RWPE1 (cell line): Measurements from ENCODE around the gene MAGEA11.
"Not testable (repeated sequence)": the region's sequence is repeated elsewhere in the genome, so short reads cannot be mapped to it uniquely, and the experiment has no call there.

Experiments
- CTCF ChIA-PET: fragments of 350-600 bp; sonication (Branson Sonifier 250); formaldehyde crosslinking; extraction: SDS; loops from one replicate; lab custom pipeline; 2021; lab: Yijun Ruan, JAX
- POLR2A ChIA-PET: fragments of 400-600 bp; formaldehyde crosslinking; extraction: SDS; loops from one replicate; lab custom pipeline; 2020; ENCODE audit warnings: antibody characterized with exemption; ENCODE audit not compliant: low non-redundant PET; lab: Yijun Ruan, JAX
- DNase-seq: peaks from one replicate; pipeline ENCODE4 v3.0.0; 2012; ENCODE audit warnings: low spot score
- H3K27ac ChIP-seq: fragments of 450-650 bp; 2 replicates; pipeline ENCODE4 v1.5.1; 2017
- CTCF ChIP-seq: fragments of 450-650 bp; conservative IDR thresholded peaks from 2 replicates; pipeline ENCODE4 v1.5.1; 2017; ENCODE audit warnings: low read depth, mild to moderate bottlenecking

Gene MAGEA11

DNA sequence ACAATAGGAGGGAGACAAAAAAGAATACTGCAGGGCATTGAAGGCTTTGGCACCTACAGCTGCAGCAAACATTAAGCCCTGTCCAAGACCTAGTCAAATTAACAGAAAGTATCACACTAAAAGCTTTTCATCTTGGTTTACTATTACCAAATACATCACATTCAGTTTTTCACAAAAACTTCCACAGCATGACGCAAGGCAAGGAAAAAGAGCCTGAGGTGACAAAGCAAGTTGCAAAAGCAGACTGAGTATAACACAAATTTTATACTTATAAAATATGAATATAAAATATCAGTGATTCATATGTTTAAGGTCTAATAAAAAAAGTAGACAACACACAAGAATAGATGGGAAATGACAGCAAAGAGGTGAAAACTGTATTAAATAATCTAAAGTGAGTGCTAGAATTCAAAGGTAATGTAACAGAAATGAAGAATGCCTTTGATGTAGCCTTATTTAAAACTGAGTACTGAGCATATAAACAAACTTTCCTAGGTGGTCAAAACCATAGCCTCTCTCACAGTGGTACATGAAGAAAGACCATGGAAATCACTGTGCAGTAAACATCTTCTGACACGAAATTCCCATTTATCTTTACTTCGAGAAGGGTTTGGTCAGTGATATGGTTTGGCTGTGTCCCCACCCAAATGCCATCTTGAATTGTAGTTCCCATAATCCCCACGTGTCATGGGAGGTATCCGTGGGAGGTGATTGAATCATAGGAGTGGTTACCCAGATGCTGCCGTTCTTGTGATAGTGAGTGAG lies 27.7 kb upstream of the MAGEA11 start:
- no peak for DNase-seq
- no peak for TF ChIP-seq CTCF
- CTCF ChIA-PET = no interaction called here

DNA sequence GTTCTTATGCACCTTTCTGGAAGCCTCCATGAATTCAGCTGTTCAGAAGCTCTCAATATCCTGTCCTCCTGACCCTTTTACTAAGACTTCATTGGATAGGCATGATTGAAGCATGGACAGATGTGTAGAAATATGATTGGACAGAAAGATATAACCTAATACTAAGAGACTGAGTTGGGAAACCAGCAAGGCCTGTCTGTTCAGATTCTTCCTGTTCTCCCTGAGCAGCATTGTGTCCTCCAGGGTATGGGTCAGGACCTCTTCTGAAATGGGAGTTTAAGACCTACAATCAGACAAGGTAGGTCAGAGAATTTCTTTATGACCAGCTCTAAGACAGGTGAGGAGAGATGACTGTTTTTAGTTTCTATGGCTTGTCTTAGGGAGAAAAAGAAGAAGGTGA lies 23.9 kb upstream of the MAGEA11 start:
- ChIA-PET POLR2A (no interaction called here), CTCF (no interaction called here)
- DNase-seq = no peak

More for the DNA sequence above, 27.7 kb upstream of the MAGEA11 start:
- H3K27ac ChIP-seq = no peak overlapping the region
- POLR2A ChIA-PET = no interaction called here

GRCh38 chrX:149688552-149688951 lies 23.3 kb upstream of the MAGEA11 start:
- CTCF ChIA-PET = no interaction called here
- no peak for TF ChIP-seq CTCF
- POLR2A ChIA-PET = no interaction called here
- H3K27ac ChIP-seq = no peak overlapping the region
- no peak for DNase-seq

More for the DNA sequence above, 23.9 kb upstream of the MAGEA11 start:
- no peak for TF ChIP-seq CTCF
- H3K27ac ChIP-seq = no peak overlapping the region

GRCh38 chrX:149691794-149692193 lies 20.1 kb upstream of the MAGEA11 start:
- no peak for DNase-seq
- H3K27ac ChIP-seq = no peak overlapping the region
- ChIA-PET CTCF (no interaction called here), POLR2A (no interaction called here)
- TF ChIP-seq CTCF = no peak

- CTCF ChIA-PET, DNase-seq, POLR2A ChIA-PET: not testable (repeated sequence)
Observed at GRCh38 chrX:149692686-149693272, 19.1 kb upstream of the MAGEA11 start.

GRCh38 chrX:149699761-149700160 lies 12.1 kb upstream of the MAGEA11 start:
- no peak for DNase-seq
- POLR2A ChIA-PET = no interaction called here
- TF ChIP-seq CTCF = no peak
- CTCF ChIA-PET = no interaction called here
- no peak overlapping the region for H3K27ac ChIP-seq

More at GRCh38 chrX:149692686-149693272, 19.1 kb upstream of the MAGEA11 start:
- H3K27ac ChIP-seq = not testable (repeated sequence)

DNA sequence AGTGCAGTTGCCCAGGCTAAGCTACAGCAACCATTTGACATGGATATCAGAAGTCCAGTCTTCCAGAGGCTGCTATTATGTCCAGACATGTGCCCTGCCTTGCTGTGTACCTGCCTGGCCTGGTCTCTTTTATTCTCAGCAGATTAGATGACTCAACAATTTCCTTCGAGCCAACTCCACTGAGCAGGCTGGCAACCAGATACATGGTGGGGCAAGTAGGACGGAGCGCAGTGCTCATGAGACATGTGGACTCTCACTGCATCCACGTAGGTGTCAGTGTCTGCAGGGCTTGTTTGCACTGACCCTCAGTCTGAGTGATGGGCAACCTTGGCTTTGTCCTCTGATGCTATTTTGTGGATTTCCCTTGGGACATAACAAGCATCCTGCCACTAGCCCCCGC lies 7.2 kb upstream of the MAGEA11 start:
- DNase-seq = no peak
- no peak for TF ChIP-seq CTCF
- POLR2A ChIA-PET = no interaction called here
- CTCF ChIA-PET = no interaction called here
- no peak overlapping the region for H3K27ac ChIP-seq
